ENCODE data around the gene KLB.

The KLB gene

DNA sequence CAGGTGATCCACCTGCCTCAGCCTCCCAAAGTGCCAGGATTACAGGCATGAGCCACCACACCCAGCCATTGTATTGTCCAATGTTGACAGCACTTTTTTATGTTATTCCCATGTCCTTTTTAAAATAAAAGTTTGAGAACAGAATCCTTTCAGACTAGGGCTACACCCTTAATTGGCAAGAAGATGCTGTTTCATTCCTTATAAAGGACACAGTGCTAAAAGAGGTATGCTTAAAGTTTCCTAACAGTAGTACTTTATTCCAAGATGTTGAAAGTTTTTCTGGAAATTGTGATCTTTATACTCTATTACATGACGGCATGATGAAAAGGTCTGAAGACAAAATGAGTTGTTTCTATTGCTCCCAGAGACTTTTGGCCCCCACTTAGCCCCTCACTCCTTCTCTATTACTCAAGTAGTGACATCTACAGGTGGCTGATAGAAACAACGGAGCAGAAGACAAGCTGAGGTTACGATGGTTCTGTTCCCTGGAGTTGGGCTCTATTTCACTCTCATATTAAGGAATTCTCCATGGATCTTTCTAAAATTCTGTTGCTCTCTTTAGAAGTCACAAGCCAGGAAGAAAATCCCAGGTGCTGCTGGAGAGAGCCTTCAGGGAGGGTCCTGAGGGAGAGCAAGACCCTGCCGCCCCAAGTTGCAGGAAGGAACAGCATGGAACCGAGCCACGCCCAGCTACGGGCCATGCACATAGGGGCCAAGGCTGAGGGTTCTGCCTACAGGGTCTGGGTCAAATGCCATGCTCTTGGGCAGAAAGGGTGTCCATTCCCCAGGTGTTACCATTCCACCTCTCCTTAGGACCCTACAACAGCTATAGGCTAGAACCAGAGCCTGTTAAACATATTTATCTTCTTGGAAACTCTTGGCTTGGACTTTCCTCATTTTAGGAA is 29.2 kb downstream of the KLB start:
- no peak for ATAC-seq (replicated peaks)
- peaks cover 8 to 16% of the 10 kb centered on the region in 2 donors for H3K27me3 Mint-ChIP-seq
- H3K4me3 Mint-ChIP-seq, result no peak overlapping the region
- H3K4me1 Mint-ChIP-seq (ENCODE audit: low read depth in 2 of 2), result no peaks in the 10 kb centered on the region
- no peak overlapping the region for H3K27ac Mint-ChIP-seq
- peaks cover 4% of the 10 kb centered on the region for H3K36me3 Mint-ChIP-seq (ENCODE audit: insufficient read depth)
- no peaks in the 10 kb centered on the region for H3K9me3 Mint-ChIP-seq
- no peak for DNase-seq

DNA sequence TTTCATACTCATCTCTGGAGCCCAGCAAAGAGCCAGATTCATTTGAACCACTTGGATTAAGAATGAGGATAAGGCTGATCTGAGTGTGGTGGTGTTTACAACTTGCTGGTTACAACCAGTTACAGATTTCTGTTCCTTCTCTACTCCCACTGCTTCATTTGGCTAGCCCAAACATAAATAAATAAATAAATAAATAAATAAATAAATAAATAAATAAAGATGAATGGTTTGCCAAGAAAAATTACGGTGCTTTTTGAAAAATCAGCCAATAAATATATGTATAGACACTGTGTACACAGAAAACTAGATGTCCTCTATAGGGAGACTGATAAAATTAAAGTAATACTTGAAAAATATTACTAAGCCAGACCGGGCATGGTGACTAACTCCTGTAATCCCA is 34.9 kb downstream of the KLB start:
- DNase-seq (no peak), ATAC-seq (replicated peaks) (no peak)
- Mint-ChIP-seq H3K4me1 (ENCODE audit: low read depth in 2 of 2) (no peaks in the 10 kb centered on the region), H3K36me3 (ENCODE audit: insufficient read depth) (peaks cover 4% of the 10 kb centered on the region), H3K27me3 (peaks cover 0 to 19% of the 10 kb centered on the region in 2 donors), H3K9me3 (no peaks in the 10 kb centered on the region), H3K4me3 (no peak overlapping the region), H3K27ac (no peak overlapping the region)

DNA sequence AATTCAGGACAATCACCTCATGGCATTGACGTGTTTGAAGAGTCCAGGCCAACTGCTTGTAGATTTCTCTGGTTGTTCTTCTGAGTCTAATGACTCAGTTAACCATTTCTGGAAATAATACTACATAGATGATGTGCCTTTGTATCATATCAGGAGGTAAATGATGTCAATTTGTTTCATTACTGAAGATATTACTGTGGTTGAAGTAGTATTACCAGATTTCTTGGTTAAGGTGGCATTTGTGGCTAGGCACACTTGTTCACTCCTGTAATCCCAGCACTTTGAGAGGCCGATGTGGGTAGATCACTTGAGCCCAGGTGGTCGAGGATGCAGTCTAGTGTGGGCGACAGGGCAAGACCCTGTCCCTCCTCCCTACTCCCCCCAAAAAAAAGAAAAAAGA is 36.3 kb downstream of the KLB start:
- H3K27me3 Mint-ChIP-seq, result peaks cover 0 to 13% of the 10 kb centered on the region in 2 donors
- ATAC-seq (replicated peaks) (no peak), DNase-seq (no peak)
- peaks cover 10% of the 10 kb centered on the region for H3K36me3 Mint-ChIP-seq (ENCODE audit: insufficient read depth)
- H3K27ac Mint-ChIP-seq, result no peak overlapping the region
- no peaks in the 10 kb centered on the region for H3K9me3 Mint-ChIP-seq
- no peak overlapping the region for H3K4me3 Mint-ChIP-seq
- no peaks in the 10 kb centered on the region for H3K4me1 Mint-ChIP-seq (ENCODE audit: low read depth in 2 of 2)

DNA sequence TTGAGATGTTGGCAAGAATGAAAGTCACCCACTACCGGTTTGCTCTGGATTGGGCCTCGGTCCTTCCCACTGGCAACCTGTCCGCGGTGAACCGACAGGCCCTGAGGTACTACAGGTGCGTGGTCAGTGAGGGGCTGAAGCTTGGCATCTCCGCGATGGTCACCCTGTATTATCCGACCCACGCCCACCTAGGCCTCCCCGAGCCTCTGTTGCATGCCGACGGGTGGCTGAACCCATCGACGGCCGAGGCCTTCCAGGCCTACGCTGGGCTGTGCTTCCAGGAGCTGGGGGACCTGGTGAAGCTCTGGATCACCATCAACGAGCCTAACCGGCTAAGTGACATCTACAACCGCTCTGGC is 39.7 kb downstream of the KLB start:
- Mint-ChIP-seq H3K27me3 (peaks cover 0 to 13% of the 10 kb centered on the region in 2 donors), H3K9me3 (no peaks in the 10 kb centered on the region), H3K36me3 (ENCODE audit: insufficient read depth) (peaks cover 20% of the 10 kb centered on the region), H3K4me1 (ENCODE audit: low read depth in 2 of 2) (no peaks in the 10 kb centered on the region), H3K4me3 (peak overlapping the region; percentile 60 to 73), H3K27ac (no peak overlapping the region)
- ATAC-seq (replicated peaks) (no peak), DNase-seq (no peak)

DNA sequence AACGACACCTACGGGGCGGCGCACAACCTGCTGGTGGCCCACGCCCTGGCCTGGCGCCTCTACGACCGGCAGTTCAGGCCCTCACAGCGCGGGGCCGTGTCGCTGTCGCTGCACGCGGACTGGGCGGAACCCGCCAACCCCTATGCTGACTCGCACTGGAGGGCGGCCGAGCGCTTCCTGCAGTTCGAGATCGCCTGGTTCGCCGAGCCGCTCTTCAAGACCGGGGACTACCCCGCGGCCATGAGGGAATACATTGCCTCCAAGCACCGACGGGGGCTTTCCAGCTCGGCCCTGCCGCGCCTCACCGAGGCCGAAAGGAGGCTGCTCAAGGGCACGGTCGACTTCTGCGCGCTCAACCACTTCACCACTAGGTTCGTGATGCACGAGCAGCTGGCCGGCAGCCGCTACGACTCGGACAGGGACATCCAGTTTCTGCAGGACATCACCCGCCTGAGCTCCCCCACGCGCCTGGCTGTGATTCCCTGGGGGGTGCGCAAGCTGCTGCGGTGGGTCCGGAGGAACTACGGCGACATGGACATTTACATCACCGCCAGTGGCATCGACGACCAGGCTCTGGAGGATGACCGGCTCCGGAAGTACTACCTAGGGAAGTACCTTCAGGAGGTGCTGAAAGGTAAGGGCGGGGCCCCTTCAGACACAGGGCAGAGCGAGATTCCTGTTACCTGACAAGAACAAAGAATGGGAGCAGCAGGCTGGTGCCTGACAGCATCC is 40.3 kb downstream of the KLB start:
- peak; percentile 39 to 54 (median 52) for DNase-seq
- H3K27ac Mint-ChIP-seq, result peak overlapping the region in 1 of 2 donors; percentile 32
- ATAC-seq (replicated peaks), result peak; percentile 93

DNA sequence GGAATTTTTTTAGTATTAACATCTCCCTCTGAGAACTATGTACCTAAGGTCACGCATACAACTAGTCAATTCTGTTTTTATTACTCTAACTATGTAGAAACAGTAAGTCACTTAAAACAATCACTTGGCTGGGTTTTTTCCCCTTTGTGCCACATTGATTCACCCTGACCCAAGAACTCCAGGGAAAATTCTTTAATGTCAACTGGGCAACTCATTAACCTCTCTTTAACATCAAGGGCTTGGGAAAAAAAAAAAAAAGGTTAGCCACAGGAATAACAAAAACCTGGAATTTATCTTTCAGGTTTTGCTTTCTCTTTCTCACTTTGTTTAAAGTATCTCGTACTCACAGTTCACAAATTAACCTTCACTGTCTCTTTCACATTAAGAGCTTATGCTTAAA is 43.9 kb downstream of the KLB start:
- Mint-ChIP-seq H3K4me1 (ENCODE audit: low read depth in 2 of 2) (peaks cover 2 to 16% of the 10 kb centered on the region in 2 donors), H3K27me3 (no peaks in the 10 kb centered on the region), H3K27ac (peak overlapping the region in 1 of 2 donors; percentile 64), H3K4me3 (no peak overlapping the region), H3K36me3 (ENCODE audit: insufficient read depth) (peaks cover 61% of the 10 kb centered on the region), H3K9me3 (no peaks in the 10 kb centered on the region)
- DNase-seq (no peak), ATAC-seq (replicated peaks) (no peak)

More for the DNA sequence above, 40.3 kb downstream of the KLB start:
- no peaks in the 10 kb centered on the region for H3K4me1 Mint-ChIP-seq (ENCODE audit: low read depth in 2 of 2)
- peaks cover 0 to 12% of the 10 kb centered on the region in 2 donors for H3K27me3 Mint-ChIP-seq
- no peaks in the 10 kb centered on the region for H3K9me3 Mint-ChIP-seq
- H3K36me3 Mint-ChIP-seq (ENCODE audit: insufficient read depth), result peaks cover 25% of the 10 kb centered on the region
- H3K4me3 Mint-ChIP-seq, result peak overlapping the region; percentile 60 to 73

DNA sequence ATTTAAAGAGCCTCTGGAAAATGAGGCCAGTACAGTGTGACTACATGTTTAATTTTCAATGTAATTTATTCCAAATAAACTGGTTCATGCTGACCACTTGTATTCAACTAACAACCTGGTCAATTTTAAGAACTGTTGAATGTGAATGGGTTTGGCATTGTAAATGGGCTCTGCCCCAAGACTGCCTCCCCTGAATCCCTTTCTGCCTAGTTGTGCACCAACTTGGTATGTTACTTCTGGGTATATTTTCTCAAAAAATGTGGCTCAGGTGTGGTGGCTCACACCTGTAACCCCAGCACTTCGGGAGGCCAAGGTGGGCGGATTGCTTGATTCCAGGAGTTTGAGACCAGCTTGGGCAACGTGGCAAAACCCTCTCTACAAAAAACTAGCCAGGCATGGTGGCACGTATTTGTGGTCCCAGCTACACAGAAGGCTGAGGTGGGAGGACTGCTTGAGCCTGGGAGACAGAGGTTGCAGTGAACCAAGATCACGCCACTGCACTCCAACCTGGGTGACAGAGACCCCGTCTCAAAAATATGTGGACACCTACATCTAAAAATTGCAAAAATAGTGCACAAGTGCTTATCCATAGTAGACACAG is 44.8 kb downstream of the KLB start:
- H3K27me3 Mint-ChIP-seq, result no peaks in the 10 kb centered on the region
- no peak for ATAC-seq (replicated peaks)
- no peak overlapping the region for H3K4me3 Mint-ChIP-seq
- peaks cover 66% of the 10 kb centered on the region for H3K36me3 Mint-ChIP-seq (ENCODE audit: insufficient read depth)
- H3K9me3 Mint-ChIP-seq, result no peaks in the 10 kb centered on the region
- H3K27ac Mint-ChIP-seq, result peak overlapping the region; percentile 15 to 64
- no peak for DNase-seq
- H3K4me1 Mint-ChIP-seq (ENCODE audit: low read depth in 2 of 2), result peaks cover 3 to 17% of the 10 kb centered on the region in 2 donors

DNA sequence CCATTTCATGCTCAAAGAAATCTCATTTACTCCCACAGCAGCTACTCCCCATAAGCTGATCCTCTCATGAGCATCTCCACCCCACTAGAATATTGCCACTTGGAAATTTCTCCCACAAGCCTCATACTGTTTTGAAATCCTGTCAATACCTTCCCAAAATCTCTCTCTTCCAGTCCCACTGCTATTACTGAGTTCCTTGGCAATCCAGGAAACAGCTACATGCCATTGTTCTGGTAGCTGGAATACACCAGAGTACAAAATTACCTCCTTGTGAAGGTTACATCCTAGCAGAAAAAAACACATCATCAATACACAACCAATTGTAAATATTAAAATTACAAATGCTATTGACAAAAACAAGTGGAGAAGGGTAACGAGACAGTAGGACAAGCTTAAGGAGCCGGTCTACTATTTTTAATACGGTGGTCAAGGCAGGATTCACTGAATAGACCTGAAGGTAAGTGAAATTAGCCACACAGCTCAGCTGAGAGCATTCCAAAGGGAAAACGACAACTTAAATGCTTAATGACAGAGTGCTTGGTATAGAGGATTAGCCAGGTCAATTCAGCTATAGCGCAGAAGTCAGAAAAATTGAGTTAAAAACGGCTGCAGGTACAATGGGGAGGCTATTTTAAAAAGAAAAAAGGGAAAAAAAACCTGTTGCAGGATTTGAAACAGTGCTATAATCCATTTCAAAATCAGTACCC is 45.6 kb downstream of the KLB start:
- Mint-ChIP-seq H3K36me3 (ENCODE audit: insufficient read depth) (peaks cover 68% of the 10 kb centered on the region), H3K4me1 (ENCODE audit: low read depth in 2 of 2) (peaks cover 8 to 25% of the 10 kb centered on the region in 2 donors), H3K27me3 (no peaks in the 10 kb centered on the region), H3K27ac (peak overlapping the region in 1 of 2 donors; percentile 15), H3K4me3 (no peak overlapping the region), H3K9me3 (no peaks in the 10 kb centered on the region)
- DNase-seq (no peak), ATAC-seq (replicated peaks) (no peak)

DNA sequence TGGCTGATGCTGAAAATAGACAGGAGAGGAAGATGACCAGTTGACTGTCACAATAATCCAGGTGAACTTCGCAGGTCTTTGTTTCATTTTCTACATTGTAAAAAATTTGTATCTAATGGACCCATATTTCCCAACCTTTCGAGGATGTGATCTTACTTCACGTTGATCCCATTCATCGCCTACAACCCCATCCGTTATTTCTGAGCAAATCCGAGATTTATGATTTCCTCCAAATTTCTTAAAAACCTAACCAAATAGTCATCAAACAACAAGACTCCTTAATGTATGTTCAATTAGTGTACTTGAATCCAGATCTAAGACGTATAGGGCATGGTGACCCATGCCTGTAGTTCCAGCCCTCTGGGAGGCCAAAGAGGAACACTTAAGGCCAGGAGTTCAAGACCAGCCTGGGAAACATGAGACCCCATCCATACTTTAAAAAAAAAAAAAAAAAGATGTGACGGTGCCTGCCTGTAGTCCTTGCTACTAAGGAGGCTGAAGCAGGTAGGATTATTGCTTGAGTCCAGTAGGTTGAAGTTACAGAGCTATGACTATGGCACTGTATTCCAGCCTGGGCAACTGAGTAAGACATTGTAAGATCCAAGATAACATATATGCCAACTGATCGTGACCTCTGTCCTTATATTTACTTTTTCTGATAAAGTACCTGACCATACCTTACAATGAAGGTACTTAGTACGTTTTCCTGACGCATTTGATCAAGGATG is 46.3 kb downstream of the KLB start:
- DNase-seq (no peak), ATAC-seq (replicated peaks) (no peak)
- Mint-ChIP-seq H3K9me3 (no peaks in the 10 kb centered on the region), H3K4me3 (no peak overlapping the region), H3K27ac (peak overlapping the region in 1 of 2 donors; percentile 25), H3K27me3 (no peaks in the 10 kb centered on the region), H3K4me1 (ENCODE audit: low read depth in 2 of 2) (peaks cover 15 to 32% of the 10 kb centered on the region in 2 donors), H3K36me3 (ENCODE audit: insufficient read depth) (peaks cover 75% of the 10 kb centered on the region)

DNA sequence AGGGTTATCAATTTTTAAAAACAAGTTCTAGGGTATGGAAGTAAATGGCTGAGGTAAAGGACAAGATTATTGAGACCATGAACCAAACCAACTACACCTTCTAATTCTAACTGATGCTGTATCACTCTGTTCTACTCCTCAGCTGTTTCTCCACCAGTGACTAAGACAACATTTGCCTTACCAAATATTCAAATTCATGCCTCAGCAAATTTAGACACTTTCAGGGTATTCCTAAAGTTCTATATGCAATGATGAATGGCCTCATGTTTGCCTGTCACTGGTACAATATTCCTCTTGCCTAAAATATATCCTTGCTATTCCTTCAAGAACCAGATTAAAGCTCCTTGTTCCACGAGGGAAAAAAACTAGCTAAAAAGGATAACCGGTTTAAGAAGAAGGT is 47.0 kb downstream of the KLB start:
- H3K4me1 Mint-ChIP-seq (ENCODE audit: low read depth in 2 of 2), result peaks cover 17 to 35% of the 10 kb centered on the region in 2 donors
- no peaks in the 10 kb centered on the region for H3K9me3 Mint-ChIP-seq
- no peak overlapping the region for H3K4me3 Mint-ChIP-seq
- H3K36me3 Mint-ChIP-seq (ENCODE audit: insufficient read depth), result peaks cover 82% of the 10 kb centered on the region
- H3K27me3 Mint-ChIP-seq, result no peaks in the 10 kb centered on the region
- no peak for ATAC-seq (replicated peaks)
- peak overlapping the region; percentile 25 to 57 for H3K27ac Mint-ChIP-seq
- no peak for DNase-seq

DNA sequence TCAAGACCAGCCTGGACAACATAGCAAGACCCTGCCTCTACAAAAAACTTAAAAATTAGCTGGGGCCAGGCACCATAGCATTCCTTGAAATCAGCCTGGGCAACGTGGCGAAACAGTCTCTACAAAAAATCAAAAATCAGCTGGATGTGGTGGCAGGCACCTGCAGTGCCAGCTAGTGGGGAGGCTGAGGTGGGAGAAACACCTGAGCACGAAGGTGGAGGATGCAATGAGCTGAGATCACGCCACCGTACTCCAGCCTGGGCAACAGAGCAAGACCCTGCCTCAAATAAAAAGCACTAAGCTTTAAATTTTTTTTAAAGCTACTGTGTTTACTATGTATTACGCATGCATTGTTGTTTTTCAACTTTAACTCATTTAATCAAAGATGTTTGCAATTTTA is 48.8 kb downstream of the KLB start:
- Mint-ChIP-seq H3K4me1 (ENCODE audit: low read depth in 2 of 2) (peaks cover 22 to 38% of the 10 kb centered on the region in 2 donors), H3K9me3 (no peaks in the 10 kb centered on the region), H3K27me3 (no peaks in the 10 kb centered on the region), H3K4me3 (no peak overlapping the region), H3K27ac (peak overlapping the region in 1 of 2 donors; percentile 57), H3K36me3 (ENCODE audit: insufficient read depth) (peaks cover 95% of the 10 kb centered on the region)
- DNase-seq (no peak), ATAC-seq (replicated peaks) (no peak)

DNA sequence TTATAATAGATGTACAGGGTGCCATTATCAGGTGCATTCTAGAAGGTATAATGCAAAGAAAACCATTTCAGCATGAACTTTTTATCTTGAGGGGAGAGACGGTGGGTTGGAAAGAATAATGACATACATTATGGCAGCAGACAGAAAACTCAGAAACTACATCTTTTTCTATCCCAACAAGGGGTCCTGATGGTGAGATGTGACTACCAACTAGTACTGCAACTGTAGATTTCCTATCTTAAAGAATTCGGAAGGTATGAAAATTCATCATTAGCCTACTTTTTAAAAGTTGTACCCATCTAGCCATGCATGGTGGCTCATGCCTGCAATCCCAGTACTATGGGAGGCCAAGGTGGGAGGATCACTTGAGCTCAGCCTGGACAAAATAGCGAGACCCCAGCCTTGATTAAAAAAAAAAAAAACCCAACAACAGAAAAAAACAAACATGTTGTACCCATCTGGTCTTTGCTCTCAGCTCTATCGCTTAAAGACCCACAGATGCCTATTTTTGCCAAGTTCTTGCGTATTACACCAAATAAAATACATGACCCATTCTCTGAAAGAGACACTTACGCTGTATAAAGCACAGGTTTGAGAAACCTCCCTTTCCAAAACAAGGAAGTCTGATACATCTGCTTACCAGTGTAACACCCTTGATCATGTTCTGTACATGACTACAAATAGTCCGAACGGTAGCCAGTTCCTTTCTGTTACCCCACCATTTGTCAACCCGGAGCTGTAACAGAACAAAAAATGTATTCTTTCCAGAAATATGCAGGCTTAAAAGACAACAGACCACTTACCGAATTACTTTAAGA is 50.4 kb downstream of the KLB start:
- Mint-ChIP-seq H3K27me3 (no peaks in the 10 kb centered on the region), H3K4me1 (ENCODE audit: low read depth in 2 of 2) (peaks cover 22 to 38% of the 10 kb centered on the region in 2 donors), H3K27ac (peak overlapping the region; percentile 99 to 100), H3K9me3 (no peaks in the 10 kb centered on the region), H3K4me3 (peak overlapping the region; percentile 94 to 96), H3K36me3 (ENCODE audit: insufficient read depth) (peaks cover 79% of the 10 kb centered on the region)
- DNase-seq (no peak), ATAC-seq (replicated peaks) (no peak)
